Thymus (tissue), 11 donors: Measurements from ENCODE around the gene DNAJC4. TPM values are rescaled to one million over a fixed set of nuclear protein-coding genes. Genes with fewer than 3 reads are reported as not detected.

Source experiments
- DNase-seq, 9 donors: peaks; one replicate each; pipeline ENCODE4 v3.0.0-alpha.2; 2013; ENCODE audit warnings: low spot score in 9 of 9, low read depth in 6 of 9, missing footprints in 1 of 9
- H3K27ac ChIP-seq, 2 donors: one replicate each; pipeline ENCODE4 v1.5.1; 2013; ENCODE audit warnings: control low read depth in 1 of 2, low read depth in 1 of 2, low read length in 1 of 2, mild to moderate bottlenecking in 1 of 2, moderate library complexity in 1 of 2
- H3K27me3 ChIP-seq, 2 donors: one replicate each; pipeline ENCODE4 v1.5.1; 2013; ENCODE audit warnings: low read length in 1 of 2; ENCODE audit not compliant: control insufficient read depth in 2 of 2, insufficient read depth in 1 of 2
- H3K36me3 ChIP-seq, 2 donors: one replicate each; pipeline ENCODE4 v1.5.1; 2013; ENCODE audit warnings: low read length in 1 of 2, mild to moderate bottlenecking in 1 of 2, moderate library complexity in 1 of 2; ENCODE audit not compliant: control insufficient read depth in 2 of 2, insufficient read depth in 2 of 2
- H3K4me1 ChIP-seq, 2 donors: one replicate each; pipeline ENCODE4 v1.5.1; 2013; ENCODE audit warnings: low read length in 2 of 2; ENCODE audit not compliant: control insufficient read depth in 2 of 2, insufficient read depth in 2 of 2
- H3K4me3 ChIP-seq, 2 donors: one replicate each; pipeline ENCODE4 v1.5.1; 2013; ENCODE audit warnings: low read length in 2 of 2, control low read depth in 1 of 2, mild to moderate bottlenecking in 1 of 2
- H3K9me3 ChIP-seq, 2 donors: one replicate each; pipeline ENCODE4 v1.5.1; 2013; ENCODE audit warnings: low read length in 1 of 2, mild to moderate bottlenecking in 1 of 2; ENCODE audit not compliant: control insufficient read depth in 2 of 2, insufficient read depth in 1 of 2
- WGBS: extraction: QIAGEN DNeasy Blood & Tissue Kit; methylation state at CpG from one replicate; pipeline ENCODE4 v1.1.7; 2013; 5-methylcytosine and 5-hydroxymethylcytosine counted together
- polyA plus RNA-seq: library from polyadenylated mRNA; stranded (reverse); fragments of 200-250 nt; gene quantifications from one replicate; pipeline ENCODE4 v1.2.3, GENCODE V29; 2013
- total RNA-seq: library from RNA; stranded (reverse); fragments of 120-200 nt; gene quantifications from one replicate; pipeline ENCODE4 v1.2.4, GENCODE V29; 2013
- donor health status: healthy.

DNAJC4 gene
- total and polyA plus RNA-seq, 2 donors: 18.1 to 134 TPM

- H3K27ac ChIP-seq: no peak overlapping the region
- H3K9me3 ChIP-seq: peaks cover 0 to 3% of the 10 kb centered on the region in 2 donors
- peaks cover 22 to 28% of the 10 kb centered on the region in 2 donors for H3K36me3 ChIP-seq
- H3K4me1 ChIP-seq: peaks cover 0 to 14% of the 10 kb centered on the region in 2 donors
- no peak overlapping the region for H3K4me3 ChIP-seq
- H3K27me3 ChIP-seq: no peaks in the 10 kb centered on the region
- DNase-seq: no peak
- WGBS: 98% methylated on average over 15 of the region's 15 CpGs
Measured at GRCh38 chr11:64275031-64275800, 44.9 kb downstream of the DNAJC4 start.

DNA sequence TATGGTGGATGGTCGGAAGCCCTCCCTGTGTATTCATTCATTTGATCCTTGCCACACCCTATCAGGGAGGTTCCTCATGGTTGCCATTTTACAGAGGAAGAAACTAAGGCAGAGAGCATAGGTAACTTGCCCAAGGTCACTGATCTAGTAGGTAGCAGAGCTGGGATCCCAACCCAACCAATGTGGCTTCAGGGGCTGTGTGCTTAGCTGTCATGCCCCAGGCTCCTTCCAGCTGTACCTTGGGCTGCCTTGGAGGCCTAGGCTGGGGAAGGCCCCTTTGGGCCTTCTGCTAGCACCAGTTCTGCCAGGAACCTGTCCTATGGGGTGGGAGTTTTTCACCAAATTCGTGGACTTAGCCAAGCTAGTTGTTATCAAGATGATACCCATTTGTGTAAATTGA lies 45.5 kb downstream of the DNAJC4 start:
- Histone ChIP-seq H3K27ac (no peak overlapping the region), H3K4me1 (peaks cover 0 to 8% of the 10 kb centered on the region in 2 donors), H3K27me3 (no peaks in the 10 kb centered on the region), H3K36me3 (peaks cover 22 to 28% of the 10 kb centered on the region in 2 donors), H3K9me3 (no peaks in the 10 kb centered on the region), H3K4me3 (no peak overlapping the region)
- 98% methylated on average over 2 of the region's 2 CpGs for WGBS
- no peak for DNase-seq

- H3K4me3 ChIP-seq: no peak overlapping the region
Measured at GRCh38 chr11:64276653-64277431, 46.5 kb downstream of the DNAJC4 start.

DNA sequence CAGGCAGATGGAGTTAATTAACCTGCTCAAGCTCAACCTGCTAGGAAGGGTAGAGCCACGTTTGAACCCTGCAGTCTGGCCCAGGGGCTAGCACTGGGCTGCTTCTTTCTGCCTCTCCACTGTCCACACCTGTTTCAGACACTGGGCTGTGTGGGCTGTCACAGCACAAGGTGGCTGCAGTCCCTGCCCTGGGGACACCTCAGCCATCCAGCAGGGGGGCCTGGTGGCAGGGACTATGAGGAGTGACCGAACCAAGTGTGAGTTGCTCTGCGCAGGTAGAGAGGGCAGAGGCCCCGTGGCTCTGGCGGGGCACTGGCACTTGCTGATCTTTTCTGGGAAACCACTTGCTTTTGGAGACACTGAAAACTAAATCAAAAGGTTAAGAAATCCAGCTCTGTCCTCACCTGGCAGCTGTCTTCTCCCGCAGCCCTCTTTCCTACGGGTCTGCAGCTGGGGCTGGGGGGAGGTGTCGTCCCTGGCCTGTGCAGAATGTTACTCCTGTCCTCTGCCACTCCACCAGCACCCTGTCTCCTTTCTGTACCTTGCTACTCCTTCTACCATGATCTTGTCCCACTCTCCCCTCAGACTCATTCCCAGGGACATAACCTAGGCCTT lies 48.3 kb downstream of the DNAJC4 start:
- DNase-seq: no peak
- Histone ChIP-seq H3K4me1 (peaks cover 2 to 6% of the 10 kb centered on the region in 2 donors), H3K9me3 (peaks cover 0 to 1% of the 10 kb centered on the region in 2 donors), H3K27ac (no peak overlapping the region), H3K36me3 (peaks cover 40 to 44% of the 10 kb centered on the region in 2 donors), H3K4me3 (no peak overlapping the region), H3K27me3 (no peaks in the 10 kb centered on the region)
- WGBS: 95% methylated on average over 8 of the region's 8 CpGs

More at GRCh38 chr11:64276653-64277431, 46.5 kb downstream of the DNAJC4 start:
- DNase-seq: no peak
- WGBS: 96% methylated on average over 17 of the region's 17 CpGs
- Histone ChIP-seq H3K4me1 (peaks cover 0 to 4% of the 10 kb centered on the region in 2 donors), H3K9me3 (no peaks in the 10 kb centered on the region), H3K36me3 (peaks cover 30 to 34% of the 10 kb centered on the region in 2 donors), H3K27ac (no peak overlapping the region), H3K27me3 (no peaks in the 10 kb centered on the region)

- Histone ChIP-seq H3K36me3 (peaks cover 27 to 34% of the 10 kb centered on the region in 2 donors), H3K9me3 (peaks cover 0 to 7% of the 10 kb centered on the region in 2 donors), H3K27me3 (no peaks in the 10 kb centered on the region), H3K4me1 (peaks cover 14 to 24% of the 10 kb centered on the region in 2 donors), H3K4me3 (no peak overlapping the region), H3K27ac (no peak overlapping the region)
- no peak for DNase-seq
- WGBS: 98% methylated on average over 22 of the region's 22 CpGs
Measured at GRCh38 chr11:64281957-64282770, 51.8 kb downstream of the DNAJC4 start.

GRCh38 chr11:64283092-64283491 lies 52.7 kb downstream of the DNAJC4 start:
- Histone ChIP-seq H3K27me3 (no peaks in the 10 kb centered on the region), H3K4me1 (peaks cover 14 to 24% of the 10 kb centered on the region in 2 donors), H3K4me3 (no peak overlapping the region), H3K36me3 (peaks cover 25 to 29% of the 10 kb centered on the region in 2 donors), H3K27ac (no peak overlapping the region), H3K9me3 (peaks cover 0 to 7% of the 10 kb centered on the region in 2 donors)
- WGBS: 98% methylated on average over 3 of the region's 3 CpGs
- no peak for DNase-seq

Other genes with a start within 250 kb of the DNAJC4 start
- gene OTUB1, start 244.1 kb upstream of the DNAJC4 start, total RNA-seq: 46.7 TPM
- 83.8 TPM for gene OTUB1, start 244.1 kb upstream of the DNAJC4 start, polyA plus RNA-seq
- 0.05 TPM for gene FLRT1, start 194.6 kb upstream of the DNAJC4 start, total RNA-seq
- 0.07 TPM for gene FLRT1, start 194.6 kb upstream of the DNAJC4 start, polyA plus RNA-seq
- gene MACROD1, start 64.4 kb upstream of the DNAJC4 start, total RNA-seq: 16.6 TPM
- gene MACROD1, start 64.4 kb upstream of the DNAJC4 start, polyA plus RNA-seq: 9.7 TPM
- gene STIP1, start 44.4 kb upstream of the DNAJC4 start, total RNA-seq: 94.1 TPM
- 46.7 TPM for gene STIP1, start 44.4 kb upstream of the DNAJC4 start, polyA plus RNA-seq
- gene FERMT3, start 23.8 kb upstream of the DNAJC4 start, total RNA-seq: 74.5 TPM
- 91.0 TPM for gene FERMT3, start 23.8 kb upstream of the DNAJC4 start, polyA plus RNA-seq
- gene TRPT1, start 4.4 kb upstream of the DNAJC4 start, total RNA-seq: 45.1 TPM
- gene TRPT1, start 4.4 kb upstream of the DNAJC4 start, polyA plus RNA-seq: 66.7 TPM
- 48.7 TPM for gene NUDT22, start 4.3 kb upstream of the DNAJC4 start, total RNA-seq
- gene NUDT22, start 4.3 kb upstream of the DNAJC4 start, polyA plus RNA-seq: 93.2 TPM
- 16.0 TPM for gene VEGFB, start 4.0 kb downstream of the DNAJC4 start, total RNA-seq
- 70.2 TPM for gene VEGFB, start 4.0 kb downstream of the DNAJC4 start, polyA plus RNA-seq
- gene FKBP2, start 10.5 kb downstream of the DNAJC4 start, total RNA-seq: 45.0 TPM
- 128 TPM for gene FKBP2, start 10.5 kb downstream of the DNAJC4 start, polyA plus RNA-seq
- gene PPP1R14B, start 16.4 kb downstream of the DNAJC4 start, total RNA-seq: 106 TPM
- gene PPP1R14B, start 16.4 kb downstream of the DNAJC4 start, polyA plus RNA-seq: 105 TPM
- gene PLCB3, start 21.0 kb downstream of the DNAJC4 start, total RNA-seq: 5.8 TPM
- 7.3 TPM for gene PLCB3, start 21.0 kb downstream of the DNAJC4 start, polyA plus RNA-seq
- gene BAD, start 54.1 kb downstream of the DNAJC4 start, total RNA-seq: 65.8 TPM
- 64.1 TPM for gene BAD, start 54.1 kb downstream of the DNAJC4 start, polyA plus RNA-seq
- 7.3 TPM for gene GPR137, start 55.3 kb downstream of the DNAJC4 start, total RNA-seq
- 18.5 TPM for gene GPR137, start 55.3 kb downstream of the DNAJC4 start, polyA plus RNA-seq
- not detected for gene KCNK4, start 60.8 kb downstream of the DNAJC4 start, total RNA-seq
- not detected for gene KCNK4, start 60.8 kb downstream of the DNAJC4 start, polyA plus RNA-seq
- 0.19 TPM for gene CATSPERZ, start 69.8 kb downstream of the DNAJC4 start, total RNA-seq
- gene CATSPERZ, start 69.8 kb downstream of the DNAJC4 start, polyA plus RNA-seq: 0.78 TPM
- gene ESRRA, start 75.0 kb downstream of the DNAJC4 start, total RNA-seq: 20.5 TPM
- gene ESRRA, start 75.0 kb downstream of the DNAJC4 start, polyA plus RNA-seq: 48.0 TPM
- 353 TPM for gene TRMT112, start 87.0 kb downstream of the DNAJC4 start, total RNA-seq
- 294 TPM for gene TRMT112, start 87.0 kb downstream of the DNAJC4 start, polyA plus RNA-seq
- 222 TPM for gene PRDX5, start 87.6 kb downstream of the DNAJC4 start, total RNA-seq
- 286 TPM for gene PRDX5, start 87.6 kb downstream of the DNAJC4 start, polyA plus RNA-seq
- 26.9 TPM for gene CCDC88B, start 109.7 kb downstream of the DNAJC4 start, total RNA-seq
- gene CCDC88B, start 109.7 kb downstream of the DNAJC4 start, polyA plus RNA-seq: 480 TPM
- 17.8 TPM for gene RPS6KA4, start 128.6 kb downstream of the DNAJC4 start, total RNA-seq
- 24.6 TPM for gene RPS6KA4, start 128.6 kb downstream of the DNAJC4 start, polyA plus RNA-seq